RCC 7860 (cell line): Measurements from ENCODE around the gene CEP131.

Experiments used
- DNase-seq: peaks from one replicate; pipeline ENCODE4 v3.0.0-alpha.2; 2015; ENCODE audit warnings: low spot score
- FAIRE-seq: peaks from 2 replicates; lab custom pipeline; 2012; peaks lifted over from hg19 to GRCh38; lab: Jason Lieb, UNC

The CEP131 gene

DNA sequence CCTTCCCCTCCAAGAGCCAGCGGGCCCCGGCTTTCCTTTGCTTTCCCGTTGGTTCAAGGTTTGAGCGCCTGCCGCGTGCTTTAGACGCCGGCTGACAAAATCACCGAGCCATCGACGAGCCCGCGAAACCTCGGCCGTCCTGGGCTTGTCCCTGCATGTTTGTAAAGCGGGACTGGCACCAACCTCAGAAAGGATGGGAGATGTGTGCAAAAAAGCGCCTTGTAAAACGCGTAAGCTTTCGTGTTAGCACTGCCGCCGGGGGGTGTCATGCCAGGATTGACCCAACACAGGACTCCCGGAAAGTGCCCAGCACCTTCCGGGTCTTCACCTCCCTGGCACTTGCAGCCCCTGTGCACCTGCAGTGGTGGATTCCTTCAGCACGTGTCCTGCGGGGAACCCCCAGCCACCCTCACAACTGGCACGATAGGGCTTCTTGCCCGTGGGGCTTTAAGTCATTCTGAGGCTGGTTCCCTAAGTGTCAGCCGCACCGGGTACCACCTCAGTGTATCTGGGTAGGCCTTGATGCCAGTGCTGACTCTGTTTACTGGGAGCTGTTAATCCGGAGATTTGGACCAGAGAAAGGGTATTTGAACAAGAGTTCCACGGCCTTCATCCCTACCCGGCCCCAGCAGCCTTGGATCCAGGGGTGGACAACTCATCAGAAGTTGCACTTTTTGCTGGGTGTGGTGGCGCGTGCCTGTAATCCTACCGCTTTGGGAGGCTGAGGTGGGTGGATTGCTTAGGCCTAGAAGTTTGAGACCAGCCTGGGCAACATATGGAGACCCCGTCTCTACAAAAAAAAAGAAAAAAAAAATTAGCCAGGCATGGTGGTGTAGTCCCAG, 17.2 kb upstream of the CEP131 start:
- peak; percentile 9 for DNase-seq

GRCh38 chr17:81238815-81239713, 16.3 kb upstream of the CEP131 start, which contains the start of the genes NDUFAF8 and TEPSIN:
NDUFAF8 (plus strand) TSS chr17:81239318; CDS start chr17:81239364, 46 bp downstream.
TEPSIN (minus strand) TSS chr17:81239055; CDS start chr17:81239033, 22 bp downstream.
- DNase-seq (peak; percentile 99), FAIRE-seq (peak; percentile 95)

More for the DNA sequence above, 17.2 kb upstream of the CEP131 start:
- no peak for FAIRE-seq

GRCh38 chr17:81238490-81238814, 15.7 kb upstream of the CEP131 start:
- FAIRE-seq (no peak), DNase-seq (no peak)

DNA sequence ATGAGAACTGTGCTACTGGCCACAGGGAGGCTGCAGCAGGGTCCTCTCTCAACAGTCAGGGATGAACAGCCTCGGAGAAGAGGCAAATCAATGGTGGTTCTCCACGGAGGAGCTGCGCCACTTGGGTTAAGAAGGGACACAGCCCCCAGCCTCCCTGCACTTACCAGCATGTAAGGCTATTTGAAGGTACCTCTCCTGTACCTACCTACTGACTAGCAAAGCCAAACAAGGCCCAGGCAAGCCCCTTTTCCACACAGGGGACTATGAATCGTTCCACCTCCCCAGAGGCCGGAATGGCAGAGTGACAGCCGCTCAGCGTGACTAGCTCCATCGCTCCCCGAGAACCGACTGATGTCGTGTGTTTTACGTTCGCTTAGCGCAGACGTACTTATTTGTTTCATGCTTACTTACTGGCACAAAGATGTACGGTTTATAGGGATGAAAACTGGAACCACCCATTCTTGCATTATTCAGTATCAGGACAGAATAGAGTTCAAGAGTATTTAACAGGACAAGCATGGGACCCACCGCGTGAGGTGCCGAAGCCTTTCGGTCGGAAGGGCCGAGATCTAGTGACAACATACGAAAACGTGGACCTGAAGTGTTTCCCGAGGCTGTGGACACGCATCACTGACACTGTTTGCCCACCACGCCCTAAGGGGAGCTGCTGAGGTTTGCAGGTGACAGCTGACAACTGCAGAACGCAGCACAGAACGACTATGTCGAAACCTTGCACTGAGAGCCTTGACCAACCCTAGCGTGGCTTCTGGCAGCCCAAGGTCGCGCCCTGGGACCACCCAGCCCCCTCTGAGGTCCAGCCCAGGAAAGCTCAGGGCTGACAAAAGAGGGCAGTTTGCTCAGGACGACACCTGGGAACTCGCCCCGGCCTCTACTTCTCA, 15.1 kb upstream of the CEP131 start:
- no peak for FAIRE-seq
- no peak for DNase-seq

DNA sequence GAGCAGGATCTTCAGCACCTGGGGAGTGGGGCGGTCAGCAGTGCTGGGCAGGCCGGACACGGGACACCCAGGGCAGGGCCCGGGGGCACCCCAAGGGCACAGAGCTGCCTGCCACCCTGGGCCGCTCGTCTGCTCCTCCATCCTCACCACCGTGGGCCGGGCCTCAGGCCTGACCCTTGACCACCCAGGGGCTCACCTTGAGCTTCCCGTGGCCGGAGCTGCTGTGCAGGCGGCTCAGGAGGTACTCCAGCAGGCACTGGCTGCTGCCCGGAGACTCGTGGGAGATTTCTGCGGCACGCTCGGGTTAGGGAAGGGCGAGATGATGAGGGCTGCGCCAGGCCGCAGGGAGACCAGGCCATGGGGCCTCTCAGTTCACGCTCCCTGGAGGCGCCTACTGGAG, 14.0 kb upstream of the CEP131 start:
- FAIRE-seq = no peak

GRCh38 chr17:81235822-81236740, 13.3 kb upstream of the CEP131 start:
- FAIRE-seq (no peak), DNase-seq (no peak)

More for the DNA sequence above, 14.0 kb upstream of the CEP131 start:
- DNase-seq = no peak

GRCh38 chr17:81234940-81235821, 12.4 kb upstream of the CEP131 start:
- FAIRE-seq (no peak), DNase-seq (no peak)

GRCh38 chr17:81234506-81234855, 11.7 kb upstream of the CEP131 start:
- no peak for DNase-seq
- FAIRE-seq = no peak

GRCh38 chr17:81233811-81234505, 11.2 kb upstream of the CEP131 start:
- FAIRE-seq = no peak
- DNase-seq = no peak

DNA sequence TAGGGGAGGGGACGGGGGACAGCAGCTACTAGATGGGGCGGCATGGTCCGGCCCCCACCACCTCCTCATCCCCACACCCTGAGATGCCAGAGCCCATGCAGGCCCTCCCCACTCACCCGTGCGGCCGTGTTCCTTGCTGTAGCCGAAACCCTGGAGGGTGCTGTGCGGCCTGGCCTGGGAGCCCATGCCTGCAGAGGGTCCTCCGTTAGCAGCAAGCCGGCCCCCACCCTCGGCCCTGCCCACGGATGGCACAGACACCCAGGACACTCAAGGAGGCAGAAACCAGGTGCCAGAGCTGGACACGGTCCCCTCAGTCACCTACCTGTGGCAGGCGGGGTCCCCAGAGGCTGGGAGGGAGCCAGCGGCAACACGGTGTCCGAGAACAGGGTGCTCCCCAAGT, 10.6 kb upstream of the CEP131 start:
- DNase-seq = no peak
- FAIRE-seq = no peak

- DNase-seq (no peak), FAIRE-seq (no peak)
Observed at GRCh38 chr17:81232616-81233241, 10.0 kb upstream of the CEP131 start.

GRCh38 chr17:81231766-81232581, 9.2 kb upstream of the CEP131 start:
- no peak for FAIRE-seq
- DNase-seq = no peak

- DNase-seq (no peak), FAIRE-seq (no peak)
Observed at GRCh38 chr17:81231121-81231645, 8.4 kb upstream of the CEP131 start.

- FAIRE-seq = no peak
- DNase-seq = no peak
Observed at GRCh38 chr17:81230043-81230820, 7.5 kb upstream of the CEP131 start.

DNA sequence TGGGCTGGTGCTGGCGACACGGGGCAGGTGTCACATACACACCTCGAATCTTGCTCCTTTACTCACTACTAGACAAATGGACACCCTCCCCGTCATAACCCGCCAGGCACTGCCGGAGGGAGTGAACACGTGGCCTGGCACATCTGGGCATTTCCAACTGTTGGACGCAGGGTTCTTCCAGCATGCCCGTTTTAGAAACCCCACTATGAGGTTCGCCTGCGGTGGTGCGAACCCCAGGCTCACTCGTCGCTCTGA, 6.8 kb upstream of the CEP131 start:
- FAIRE-seq = no peak

More for the DNA sequence above, 6.8 kb upstream of the CEP131 start:
- no peak for DNase-seq
